ENCODE measurements around the gene GOLGA6L7.
"Not testable (repeated sequence)": the region's sequence is repeated elsewhere in the genome, so short reads cannot be mapped to it uniquely, and the experiment has no call there.

GOLGA6L7 gene

GRCh38 chr15:28848521-28848920, at the start of gene GOLGA6L7:
GOLGA6L7 (minus strand) TSS chr15:28848644; CDS start chr15:28848549, 95 bp downstream.
- not testable (repeated sequence) for DNase-seq

DNA sequence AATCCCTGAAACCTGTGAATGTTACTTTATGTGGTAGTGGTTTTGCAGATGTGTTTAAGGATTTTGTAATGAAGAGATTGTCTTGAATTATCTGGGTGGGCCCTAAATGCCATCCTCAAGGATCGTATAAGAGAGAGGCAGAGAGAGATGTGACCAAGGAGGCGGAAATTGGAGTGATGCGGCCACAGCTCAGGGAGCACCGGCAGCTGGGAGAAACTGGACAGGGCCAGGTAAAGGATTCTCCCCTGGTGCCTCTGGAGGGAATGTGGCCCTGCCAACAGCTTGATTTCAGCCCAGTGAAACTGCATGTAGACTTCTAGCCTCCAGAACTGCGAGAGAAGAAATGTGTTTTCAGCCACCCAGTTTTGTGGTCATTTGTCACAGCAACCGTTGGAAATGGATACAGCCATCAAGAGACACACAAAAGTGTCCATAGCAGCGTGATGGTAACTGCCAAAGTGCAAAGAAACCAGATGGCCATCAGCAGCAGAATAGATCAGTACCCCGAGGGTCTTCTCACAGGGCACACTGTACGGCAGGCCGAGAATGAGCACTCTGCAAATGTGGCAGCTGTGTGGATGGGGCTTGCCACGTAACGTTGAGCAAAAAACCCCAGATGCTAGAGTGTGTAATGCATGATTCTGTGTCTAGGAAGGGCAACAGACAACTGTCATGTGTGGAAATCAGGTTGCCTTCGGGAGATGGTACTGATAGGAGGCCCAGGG, 49.6 kb upstream of the GOLGA6L7 start:
- DNase-seq = no peak

DNA sequence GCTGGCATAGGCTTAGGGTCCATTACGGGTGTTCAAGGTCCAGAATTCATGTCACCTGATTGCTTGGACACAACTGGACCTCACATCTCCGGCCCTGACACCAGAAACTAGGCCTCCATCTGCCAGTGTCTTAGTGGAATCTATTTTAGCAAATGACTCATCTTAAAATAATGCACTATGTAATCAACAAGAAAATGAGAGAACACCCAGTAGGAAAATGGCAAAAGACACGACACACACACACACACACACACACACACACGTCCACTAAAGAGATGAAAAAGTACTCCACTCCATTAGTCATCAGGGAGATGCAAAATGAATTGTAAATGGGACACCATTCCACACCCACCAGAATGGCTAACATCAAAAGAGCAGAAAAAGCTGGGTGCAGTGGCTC, 48.5 kb upstream of the GOLGA6L7 start:
- no peak for DNase-seq

GRCh38 chr15:28895566-28895965, 47.1 kb upstream of the GOLGA6L7 start:
- DNase-seq = no peak

DNA sequence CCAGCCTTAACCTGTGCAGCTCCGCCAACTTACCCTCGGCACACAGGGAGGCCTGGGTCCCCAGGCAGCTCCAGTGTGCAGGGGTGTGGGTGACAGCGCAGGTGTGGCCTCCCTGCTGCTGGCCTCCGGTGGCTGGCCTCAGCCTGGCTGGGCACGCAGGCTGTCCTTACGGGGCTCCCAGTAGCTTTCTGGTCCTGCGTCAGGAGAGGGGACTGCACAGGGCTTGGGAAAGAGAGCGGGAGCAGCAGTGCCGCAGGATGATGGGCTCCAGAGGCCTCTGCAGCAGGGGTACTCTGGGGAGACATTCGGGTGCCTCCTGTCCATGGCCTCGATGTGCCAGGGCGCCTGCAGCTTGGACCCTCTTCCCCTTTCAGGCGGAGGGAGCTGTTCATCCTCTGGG, 46.7 kb upstream of the GOLGA6L7 start:
- DNase-seq = no peak

GRCh38 chr15:28894631-28895030, 46.2 kb upstream of the GOLGA6L7 start:
- DNase-seq = no peak

GRCh38 chr15:28892789-28893610, 44.6 kb upstream of the GOLGA6L7 start:
- DNase-seq = no peak

- DNase-seq = no peak
Measured at GRCh38 chr15:28891588-28891987, 43.1 kb upstream of the GOLGA6L7 start.

DNA sequence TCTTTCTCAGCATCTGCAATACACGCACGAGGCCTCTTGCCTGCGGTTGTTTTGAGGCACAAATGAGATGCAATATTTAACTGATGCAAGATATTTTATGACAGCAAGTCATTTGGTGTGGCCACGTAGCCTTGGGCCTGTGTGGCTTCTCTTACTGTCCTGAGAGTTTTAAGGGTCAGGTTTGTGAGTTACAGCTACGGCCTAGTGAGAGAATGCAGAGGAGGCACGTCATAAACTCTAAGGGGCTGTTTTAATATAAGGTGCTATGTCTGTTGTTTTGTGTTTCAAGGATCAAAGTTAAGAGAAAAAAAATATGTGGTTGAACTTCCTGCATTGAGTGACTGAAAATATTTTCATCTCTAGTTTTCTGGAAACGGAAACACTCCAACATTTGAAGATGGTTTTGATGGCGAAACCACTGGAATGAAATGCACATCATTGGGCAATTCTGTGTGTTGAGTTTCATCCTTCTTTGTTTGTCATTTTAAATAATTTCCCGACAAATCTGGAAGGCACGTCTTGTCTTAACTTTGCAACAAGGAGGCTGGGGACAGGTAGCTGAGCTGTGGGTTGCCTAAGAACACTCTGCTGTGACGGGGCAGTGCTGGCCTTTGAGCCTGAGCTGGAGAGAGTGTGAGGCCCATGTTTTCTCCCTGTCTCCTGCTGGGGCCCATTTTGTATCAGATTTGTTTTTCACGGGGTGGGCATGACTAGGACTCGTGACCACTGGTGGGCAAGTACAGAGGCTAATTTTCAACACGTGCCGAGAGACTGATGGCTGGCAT, 42.5 kb upstream of the GOLGA6L7 start:
- DNase-seq = no peak

DNA sequence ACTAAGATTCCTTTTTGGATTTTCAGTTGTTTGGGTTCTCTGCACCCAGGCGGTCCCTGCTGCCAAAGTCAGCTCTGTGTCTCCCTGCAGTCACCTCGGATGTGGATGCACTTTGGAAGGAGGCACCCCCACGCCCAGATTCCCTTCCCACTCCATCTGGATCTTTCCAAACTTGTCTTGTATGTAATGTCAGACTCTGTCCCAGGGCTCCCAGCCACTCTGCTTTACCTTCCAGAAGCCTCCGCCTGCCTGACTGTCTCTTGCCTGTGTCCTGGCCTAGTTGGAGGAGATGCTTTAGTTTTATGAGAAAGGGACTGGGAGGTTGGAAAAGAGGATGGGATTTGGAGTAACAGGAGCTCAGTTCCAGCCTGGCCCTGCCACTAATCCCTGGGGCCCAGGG, 41.8 kb upstream of the GOLGA6L7 start:
- not testable (repeated sequence) for DNase-seq

DNA sequence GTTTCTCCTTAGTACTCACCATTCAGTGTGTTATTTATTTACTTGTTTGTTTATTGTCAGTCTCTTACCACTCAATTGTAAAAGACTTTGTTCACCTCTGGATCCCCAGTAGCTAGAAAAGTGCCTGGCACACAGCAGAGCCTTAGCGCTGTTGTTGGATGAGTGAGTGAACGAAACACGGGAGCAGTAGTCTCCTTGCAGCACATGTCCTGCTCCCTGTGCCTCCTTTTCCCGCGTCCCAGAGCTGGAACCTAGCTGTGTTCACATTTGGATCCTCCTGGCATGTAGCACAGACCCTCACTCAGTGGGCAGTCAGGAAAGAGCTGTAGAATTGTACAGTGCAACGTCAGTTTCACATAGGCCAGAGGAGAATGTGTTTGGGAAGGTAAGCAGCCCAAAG, 41.4 kb upstream of the GOLGA6L7 start:
- not testable (repeated sequence) for DNase-seq

- no peak for DNase-seq
Measured at GRCh38 chr15:28889346-28889745, 40.9 kb upstream of the GOLGA6L7 start.

- no peak for DNase-seq
Measured at GRCh38 chr15:28888900-28889299, 40.5 kb upstream of the GOLGA6L7 start.

- DNase-seq = no peak
Measured at GRCh38 chr15:28888302-28888894, 40.0 kb upstream of the GOLGA6L7 start.

GRCh38 chr15:28887339-28888174, 39.1 kb upstream of the GOLGA6L7 start:
- DNase-seq = no peak

DNA sequence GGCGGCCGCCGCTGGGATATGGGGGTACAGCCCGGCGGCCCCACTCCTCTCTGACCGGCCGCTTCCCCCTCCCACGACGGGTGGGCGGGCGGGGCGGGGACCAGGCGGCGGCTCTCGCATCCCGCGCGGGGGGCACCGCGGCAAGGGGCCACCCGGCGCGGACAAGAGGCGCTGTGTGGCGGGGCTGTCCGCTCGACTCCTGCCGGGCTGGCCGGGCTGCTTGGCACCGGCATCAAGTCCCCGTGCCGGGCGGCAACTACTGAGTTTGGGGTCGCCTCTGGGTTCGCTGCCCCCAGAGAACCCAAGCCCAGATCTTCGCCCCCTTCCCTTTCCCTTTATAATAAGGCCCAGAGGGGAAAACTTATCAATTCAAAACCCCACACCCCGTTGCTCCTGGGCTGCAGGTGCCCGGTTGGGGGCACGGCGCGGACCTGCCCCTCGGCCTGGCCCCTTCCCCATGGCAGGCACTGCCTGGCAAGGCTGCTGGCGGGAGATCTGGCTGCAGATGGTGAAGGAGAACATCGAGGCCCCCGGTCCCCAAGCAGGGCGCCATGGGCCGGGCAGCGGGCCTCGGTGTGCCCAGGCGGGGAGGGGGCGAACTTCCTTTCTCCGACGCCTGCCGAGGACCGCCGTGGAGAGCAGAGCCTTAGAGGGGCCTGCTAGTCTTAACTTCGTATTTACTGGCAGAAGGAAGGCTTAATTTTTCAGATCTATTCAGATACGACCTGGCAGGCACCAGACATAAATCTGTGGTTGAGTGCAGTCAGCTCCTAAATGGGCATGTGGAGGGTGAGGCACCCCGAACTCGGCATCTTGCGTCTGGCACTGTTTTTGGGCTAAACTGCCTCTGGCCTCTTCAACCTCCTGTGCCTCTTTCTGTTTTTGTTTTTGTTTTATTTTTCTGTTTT, 38.2 kb upstream of the GOLGA6L7 start:
- no peak for DNase-seq

GRCh38 chr15:28885630-28886430, 37.4 kb upstream of the GOLGA6L7 start, which contains the start of gene APBA2:
APBA2 (plus strand) TSS chr15:28885974; CDS start chr15:29053885, 167,911 bp downstream.
- DNase-seq = no peak

DNA sequence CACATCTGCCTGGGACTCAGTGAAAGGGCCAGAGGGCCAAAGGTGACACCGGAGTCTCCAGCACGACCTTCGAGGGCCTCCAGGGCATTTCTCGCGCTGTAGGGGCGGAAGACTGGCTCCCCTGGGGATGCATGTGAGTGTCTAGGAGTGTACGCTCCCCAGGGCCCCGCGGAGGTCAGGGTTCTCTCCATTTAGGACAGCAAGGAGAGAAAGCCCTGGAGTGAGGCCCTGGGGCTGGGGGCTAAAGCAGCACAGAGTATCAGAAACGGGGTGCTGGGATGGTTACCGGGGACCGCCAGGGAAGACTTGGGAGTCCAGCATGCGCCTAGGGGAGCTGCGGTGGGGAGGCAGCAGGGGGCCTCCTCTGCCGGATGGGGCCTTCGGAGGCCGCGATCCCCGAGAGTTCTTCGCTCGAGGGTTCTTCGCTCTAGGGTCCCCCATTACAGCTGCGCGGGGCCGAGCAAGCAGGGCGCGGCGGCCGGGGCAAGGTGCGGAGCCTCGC, 36.7 kb upstream of the GOLGA6L7 start:
- no peak for DNase-seq

DNA sequence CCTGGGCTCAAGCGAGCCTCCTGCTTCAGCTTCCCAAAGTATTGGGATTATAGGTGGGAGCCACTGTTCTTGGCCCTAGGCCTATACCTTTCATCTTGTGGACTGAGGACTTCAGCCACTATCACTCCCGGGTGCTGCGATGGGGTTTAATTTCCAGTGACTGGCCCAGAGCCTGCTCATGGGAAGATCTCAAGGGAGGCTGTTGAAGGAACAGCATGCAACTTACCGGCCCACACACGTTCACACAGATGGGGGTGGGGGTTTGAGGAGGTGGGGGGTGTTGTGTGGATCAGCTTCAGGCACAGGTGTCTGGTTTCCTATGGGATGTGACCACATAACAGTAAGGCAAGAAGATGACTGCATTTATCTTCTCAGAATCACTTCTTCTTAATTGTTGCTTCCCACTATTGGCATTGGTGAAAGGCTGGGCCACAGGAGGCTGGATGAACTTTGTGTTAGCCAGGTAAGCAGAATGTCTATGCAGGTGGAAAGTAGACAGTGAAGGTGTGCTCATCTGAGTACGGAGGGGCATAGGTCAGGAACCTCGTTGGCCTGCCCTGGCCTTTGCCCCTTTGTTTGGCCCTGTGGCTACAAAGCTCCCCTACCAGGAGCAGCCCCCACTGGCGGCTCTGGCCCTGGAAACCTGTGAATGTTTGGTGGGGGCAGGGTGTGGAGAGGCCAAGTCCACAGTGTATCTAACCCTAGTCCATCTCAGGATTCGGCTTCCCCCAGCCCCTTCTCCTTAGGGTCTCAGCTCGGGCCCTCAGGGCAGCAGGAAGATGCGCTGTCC, 35.9 kb upstream of the GOLGA6L7 start:
- no peak for DNase-seq
